HG03175 (cell line): ENCODE data around the gene LTN1.
"Not testable (repeated sequence)": the region's sequence is repeated elsewhere in the genome, so short reads cannot be mapped to it uniquely, and the experiment has no call there.

Experiments used
- ATAC-seq: cut with Tn5 transposase; IDR thresholded peaks from one replicate; pipeline ENCODE4 v1.9.1; 2021; ENCODE audit warnings: mild to moderate bottlenecking, moderate library complexity; ENCODE audit not compliant: unreplicated experiment

Gene LTN1

DNA sequence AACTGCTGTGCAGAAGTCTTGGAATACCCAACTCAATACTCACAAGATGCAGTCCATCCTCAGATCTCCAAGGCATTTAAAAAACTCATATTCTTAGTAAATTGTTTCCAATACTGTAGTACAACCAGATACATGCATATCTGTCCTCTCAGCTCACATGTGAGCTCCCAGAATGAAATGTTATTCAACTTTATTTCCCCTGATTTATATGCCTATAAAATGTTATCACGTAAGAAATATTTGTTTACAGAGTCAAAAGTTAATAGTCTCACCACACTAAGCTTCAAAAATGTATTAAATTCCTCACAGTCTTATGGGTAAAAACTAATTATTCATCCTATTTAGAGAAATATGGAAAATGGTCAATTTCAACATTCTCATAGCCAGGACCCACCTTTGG lies 56.6 kb downstream of the LTN1 start:
- ATAC-seq, result no peak

DNA sequence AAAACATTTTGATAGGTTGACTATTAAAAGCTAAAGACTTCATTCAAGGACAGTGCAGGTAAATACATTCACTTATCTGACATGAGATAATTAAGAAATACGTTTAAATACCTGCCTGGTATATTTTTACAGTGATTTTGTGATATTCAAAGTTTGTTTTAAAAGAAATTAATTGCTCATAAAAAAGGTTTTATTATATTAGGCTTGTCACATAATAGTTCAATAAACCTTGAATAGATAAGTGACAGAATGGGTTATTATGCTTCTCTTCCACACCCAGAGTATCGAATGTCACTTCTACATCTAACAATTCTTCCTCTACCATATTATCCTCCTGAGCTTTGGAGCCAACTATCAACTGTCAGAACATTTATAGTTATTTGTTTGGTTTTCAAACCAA lies 60.0 kb downstream of the LTN1 start:
- ATAC-seq, result no peak

DNA sequence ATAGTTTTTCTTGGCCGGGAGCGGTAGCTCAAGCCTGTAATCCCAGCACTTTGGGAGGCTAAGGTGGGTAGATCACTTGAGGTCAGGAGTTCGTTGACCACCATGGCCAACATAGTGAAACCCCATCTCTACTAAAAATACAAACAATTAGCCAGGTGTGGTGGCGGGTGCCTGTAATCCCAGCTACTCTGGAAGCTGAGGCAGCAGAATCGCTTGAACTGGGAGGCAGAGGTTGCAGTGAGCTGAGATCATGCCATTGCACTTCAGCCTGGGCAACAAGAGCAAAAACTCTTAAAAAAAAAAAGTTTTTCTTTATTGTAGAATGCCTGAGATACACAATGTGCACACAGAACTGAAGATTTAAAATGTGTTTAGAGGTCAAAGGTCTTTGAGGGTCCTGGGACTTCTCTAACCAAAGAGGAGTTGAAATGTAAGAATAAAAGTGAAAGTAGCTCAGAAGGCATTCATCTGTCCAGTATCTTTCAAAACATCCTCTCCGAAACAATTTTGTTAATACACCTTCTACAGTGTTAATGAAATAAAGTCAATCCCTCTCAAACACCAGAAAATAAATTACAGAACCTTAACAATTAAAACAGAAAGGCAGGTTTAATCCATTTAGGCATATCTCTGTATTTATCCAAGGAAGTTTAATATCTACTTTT lies 60.8 kb downstream of the LTN1 start:
- not testable (repeated sequence) for ATAC-seq

DNA sequence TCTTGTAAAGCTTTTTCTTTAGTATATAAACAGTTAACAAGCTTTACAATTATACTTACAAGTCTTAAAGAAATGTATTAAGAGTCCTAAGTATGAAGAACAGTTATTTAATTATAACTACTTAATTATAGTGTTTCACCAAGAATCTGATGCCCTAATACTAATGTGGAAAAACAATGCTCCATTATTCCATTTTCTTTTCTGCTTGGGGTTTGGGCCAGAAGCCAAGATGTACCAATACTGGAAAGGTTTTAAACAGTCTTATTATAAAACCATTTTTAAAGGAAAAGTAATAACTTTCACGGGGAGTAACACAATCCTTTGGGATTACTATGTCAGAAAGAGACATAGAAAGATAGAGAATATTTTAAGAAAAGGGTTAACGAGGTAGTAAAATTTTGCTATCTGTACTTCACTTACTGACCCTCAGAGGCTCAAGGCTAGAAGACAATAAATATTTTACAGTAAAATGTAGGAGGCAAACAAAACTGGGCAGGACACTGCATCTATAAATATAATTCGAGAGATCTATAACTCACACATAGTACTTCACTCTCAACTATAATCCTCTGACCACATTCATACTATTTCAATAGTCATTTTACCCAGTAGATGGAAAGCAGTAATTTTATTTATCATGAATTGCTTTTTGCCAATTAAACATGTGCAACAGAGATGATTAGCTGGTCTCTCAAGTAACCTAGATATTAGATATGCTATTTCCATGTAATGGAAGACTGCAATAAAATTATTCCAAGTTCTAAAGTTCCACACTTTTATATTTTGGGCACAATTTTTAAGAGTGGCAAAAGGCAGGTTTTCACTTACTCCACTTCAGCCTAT lies 63.9 kb downstream of the LTN1 start:
- ATAC-seq, result no peak

DNA sequence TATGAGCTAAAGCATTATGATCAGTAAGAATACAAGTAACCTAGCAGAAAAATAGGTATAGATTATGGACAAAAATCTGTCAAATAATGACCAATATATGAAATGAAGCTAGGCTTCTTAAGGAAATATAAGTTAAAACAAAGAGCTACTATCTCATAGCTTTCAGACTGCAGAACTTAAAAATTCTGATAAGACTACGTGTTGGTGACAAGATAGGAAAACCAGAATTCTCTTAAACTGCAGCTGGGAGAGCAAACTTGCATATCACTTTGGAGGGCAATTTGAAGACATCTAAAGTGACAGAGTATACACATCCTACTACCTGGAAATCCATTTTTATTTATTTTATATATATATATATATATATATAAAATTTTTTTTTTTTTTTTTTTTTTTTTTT lies 65.5 kb downstream of the LTN1 start:
- no peak for ATAC-seq

DNA sequence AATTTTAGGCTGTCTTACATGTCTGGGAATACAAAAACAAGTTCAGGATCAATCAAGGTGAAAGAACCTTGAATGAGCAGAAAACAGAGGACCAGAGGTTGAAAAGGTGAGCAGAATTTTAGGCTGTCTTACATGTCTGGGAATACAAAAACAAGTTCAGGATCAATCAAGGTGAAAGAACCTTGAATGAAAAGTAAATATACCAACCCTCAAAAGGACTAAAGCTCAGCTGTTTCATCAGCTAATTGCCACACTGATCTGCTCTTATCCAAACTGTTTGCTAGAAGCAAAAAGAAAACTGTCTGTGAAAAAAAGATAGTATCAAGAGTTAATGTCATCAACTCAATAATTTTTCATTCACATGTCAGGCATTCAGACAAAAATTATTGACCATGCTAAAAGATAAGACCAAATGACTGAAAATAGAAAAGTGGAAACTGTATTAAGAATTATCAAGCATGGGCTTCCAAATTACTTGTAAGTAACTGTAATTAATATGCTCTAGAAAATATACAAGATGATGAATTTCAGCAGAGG lies 69.2 kb downstream of the LTN1 start:
- ATAC-seq, result no peak

DNA sequence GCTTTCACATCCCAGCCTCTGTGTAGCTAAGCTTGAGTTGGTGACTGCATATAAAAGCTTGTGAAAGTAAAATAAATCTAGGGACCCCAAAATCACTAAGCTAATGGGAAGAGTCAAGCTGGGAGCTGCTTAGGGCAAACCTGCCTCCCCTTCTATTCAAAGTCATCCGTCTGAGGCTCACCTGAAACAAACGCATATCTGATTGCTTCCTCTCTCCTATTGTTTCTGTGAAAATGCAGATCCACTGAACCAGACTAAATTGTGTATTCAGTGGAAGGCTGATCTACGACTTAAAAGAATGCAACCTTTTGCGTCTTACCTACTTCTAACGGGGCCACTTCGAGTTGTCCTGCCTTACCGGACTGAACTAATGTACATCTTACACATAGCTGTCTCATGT lies 70.3 kb downstream of the LTN1 start:
- ATAC-seq, result no peak

DNA sequence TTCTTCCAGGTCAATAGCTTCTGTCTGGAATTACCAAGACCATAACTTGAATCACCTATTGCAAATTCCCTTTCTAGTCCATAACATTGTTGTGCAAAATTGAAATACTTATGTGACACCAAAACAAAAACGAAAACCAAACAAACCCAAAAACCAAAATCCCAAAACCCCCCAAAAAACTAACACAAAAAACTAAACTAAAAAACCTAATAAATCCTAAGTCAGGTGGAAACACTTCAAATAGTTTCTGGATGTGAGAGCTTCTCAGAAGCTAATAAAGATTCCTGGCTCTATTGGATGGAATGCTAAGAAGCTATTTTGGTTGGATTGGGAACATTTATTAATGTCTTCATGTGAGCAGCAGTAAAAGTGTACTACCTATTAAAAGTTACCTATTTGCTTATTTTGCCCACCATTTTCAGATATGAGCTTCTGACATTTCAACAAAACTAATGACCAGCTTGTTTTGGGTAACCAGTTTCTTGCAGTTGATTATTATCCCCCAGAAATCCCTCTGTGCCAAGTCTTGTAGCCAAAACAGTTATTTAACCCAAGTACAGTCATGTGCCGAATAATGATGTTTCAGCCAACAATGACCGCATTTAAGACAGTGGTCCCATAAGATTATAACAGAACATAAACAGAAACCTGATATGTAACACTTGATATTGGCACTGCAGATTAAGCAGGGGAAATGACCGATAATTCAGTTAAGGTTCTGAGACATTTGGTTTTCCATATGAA lies 76.4 kb downstream of the LTN1 start:
- no peak for ATAC-seq

DNA sequence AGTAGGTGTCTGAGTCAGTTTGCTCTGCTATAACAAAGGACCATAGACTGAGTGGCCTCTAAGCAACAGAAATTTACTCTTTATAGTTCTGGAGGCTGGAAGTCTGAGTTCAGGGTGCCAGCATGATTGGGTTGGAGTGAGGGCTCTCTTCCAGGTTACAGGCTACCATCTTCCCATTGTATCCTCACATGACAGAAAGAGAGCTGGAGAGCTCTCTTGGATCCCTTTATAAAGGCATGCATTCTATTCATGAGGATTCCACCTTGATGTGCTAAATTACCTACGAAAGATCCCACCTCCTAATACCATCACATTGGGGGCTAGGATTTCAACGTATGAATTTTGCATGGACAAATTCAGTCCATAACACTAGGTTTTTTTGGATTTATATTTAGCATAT lies 79.6 kb downstream of the LTN1 start:
- no peak for ATAC-seq

DNA sequence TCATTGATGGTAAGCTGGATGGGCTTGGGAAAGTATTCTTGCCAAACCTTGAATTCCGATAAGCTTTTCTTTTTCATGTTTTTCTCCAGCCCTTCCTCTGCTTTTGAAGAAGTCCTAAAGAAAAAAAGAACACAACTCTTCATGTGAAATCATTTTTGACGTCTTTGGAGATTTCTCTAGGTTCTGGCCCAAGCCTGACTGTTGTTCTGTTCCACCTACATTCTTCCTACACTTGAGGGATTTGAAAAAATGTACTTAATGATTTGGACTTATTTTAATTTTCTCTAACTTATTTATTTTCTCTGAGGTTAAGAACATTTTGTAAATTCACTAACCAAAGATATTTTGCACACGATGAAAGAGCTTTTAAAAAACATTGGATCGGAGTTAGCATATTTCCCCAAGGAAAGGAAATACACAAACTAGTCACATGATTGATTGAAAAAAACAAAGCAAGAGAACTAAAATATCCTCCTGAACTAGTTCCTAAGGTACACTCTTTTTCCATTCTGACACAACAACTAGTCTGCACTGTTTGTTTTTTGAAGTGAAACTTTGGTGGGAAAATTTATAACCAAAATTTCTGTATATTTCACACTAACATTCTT lies 82.3 kb downstream of the LTN1 start:
- ATAC-seq, result no peak

DNA sequence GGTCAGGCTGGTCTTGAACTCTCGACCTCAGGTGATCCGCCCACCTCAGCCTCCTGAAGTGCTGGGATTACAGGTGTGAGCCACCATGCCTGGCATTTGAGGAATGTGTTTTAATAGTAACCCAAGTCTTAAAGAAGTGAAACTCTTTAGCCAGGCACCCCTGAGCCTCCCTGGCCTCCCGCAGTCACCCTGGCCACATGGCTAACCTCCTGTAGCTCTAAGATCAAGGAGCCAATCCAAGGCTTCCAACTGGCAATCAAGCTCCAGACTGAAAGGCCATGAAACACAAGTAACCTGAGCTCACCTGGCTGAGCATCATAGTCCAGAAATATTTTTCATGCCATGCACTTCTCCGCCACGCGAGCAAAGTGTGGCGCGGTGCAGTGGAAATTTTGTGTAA lies 84.3 kb downstream of the LTN1 start:
- ATAC-seq, result no peak

DNA sequence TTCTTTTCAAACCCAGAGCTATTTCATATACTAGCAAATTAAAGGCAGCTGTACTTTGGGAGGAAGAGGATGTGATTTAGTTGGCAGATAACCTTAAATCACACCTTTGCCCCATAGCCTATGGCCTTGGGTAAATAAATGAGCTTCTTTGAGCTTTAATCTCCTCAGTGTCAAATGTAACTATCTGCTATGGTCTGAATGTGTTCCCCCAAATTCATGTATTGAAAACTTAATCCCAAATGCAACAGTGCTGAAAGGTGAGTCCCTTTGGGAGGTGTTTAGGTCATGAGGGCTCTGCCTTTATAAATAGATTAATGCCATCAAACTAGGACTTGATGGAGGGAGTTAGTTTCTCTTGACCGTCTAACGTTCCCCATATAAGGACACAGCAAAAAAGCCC lies 85.8 kb downstream of the LTN1 start:
- ATAC-seq, result no peak

DNA sequence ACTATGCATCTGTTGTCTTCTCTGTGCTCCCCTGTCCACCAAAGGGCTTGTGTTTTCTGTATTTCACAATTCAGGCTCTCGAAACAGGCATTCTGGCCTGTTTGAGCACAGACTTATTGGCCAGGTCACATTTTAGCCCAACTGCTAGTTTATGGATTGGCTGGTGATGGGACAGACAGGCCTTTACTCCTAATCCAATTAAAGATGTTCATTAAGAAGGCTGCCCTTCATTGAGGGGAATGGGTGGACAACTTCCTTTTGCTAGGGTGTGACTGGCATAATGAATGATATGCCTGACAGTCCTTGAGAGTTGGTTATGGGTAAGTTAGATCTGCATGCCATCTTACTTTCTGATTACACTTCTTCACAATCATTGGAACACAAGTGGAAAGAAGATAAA lies 86.4 kb downstream of the LTN1 start:
- no peak for ATAC-seq

DNA sequence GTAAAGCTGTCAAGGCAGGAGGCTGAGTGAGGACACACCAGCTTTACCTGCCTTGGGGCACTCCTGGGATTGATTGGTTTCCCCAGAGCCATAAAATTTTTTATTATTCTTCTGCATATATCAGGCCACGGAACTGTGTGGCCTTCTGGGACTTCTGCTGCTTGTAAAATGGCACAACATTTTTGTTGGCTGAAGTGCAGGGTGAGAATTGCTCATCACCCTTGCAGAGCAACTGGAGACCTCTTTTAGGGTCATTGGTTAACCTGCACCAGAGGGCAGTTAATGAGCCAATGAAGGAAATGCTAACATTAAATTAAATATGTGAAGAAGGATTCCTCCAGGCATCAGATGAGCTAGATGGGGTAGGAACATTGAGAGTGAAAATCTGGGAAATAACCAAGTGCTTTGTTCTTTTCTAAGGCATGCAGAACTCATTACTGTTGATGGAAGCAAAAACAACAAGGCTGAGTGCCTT lies 87.7 kb downstream of the LTN1 start:
- no peak for ATAC-seq

DNA sequence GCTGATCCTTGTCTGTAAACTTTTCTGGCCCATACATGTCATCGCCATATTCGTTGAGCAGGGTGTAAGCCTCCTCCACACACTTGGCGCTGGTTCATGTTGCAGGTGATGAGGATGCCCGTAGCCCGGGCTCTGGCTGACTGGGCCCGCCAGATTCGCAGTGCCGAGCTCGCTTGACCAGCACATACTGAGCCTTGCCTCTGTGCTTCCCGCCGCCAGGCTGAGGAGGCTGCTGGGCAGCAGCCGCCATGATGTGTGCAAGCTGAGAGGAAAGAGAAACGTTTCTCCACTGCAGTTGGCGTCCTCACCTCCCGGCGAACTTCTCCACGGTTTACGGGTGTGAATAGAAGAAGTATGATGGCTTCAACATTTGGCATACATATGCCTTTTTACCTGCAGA lies 89.2 kb downstream of the LTN1 start:
- ATAC-seq, result no peak

DNA sequence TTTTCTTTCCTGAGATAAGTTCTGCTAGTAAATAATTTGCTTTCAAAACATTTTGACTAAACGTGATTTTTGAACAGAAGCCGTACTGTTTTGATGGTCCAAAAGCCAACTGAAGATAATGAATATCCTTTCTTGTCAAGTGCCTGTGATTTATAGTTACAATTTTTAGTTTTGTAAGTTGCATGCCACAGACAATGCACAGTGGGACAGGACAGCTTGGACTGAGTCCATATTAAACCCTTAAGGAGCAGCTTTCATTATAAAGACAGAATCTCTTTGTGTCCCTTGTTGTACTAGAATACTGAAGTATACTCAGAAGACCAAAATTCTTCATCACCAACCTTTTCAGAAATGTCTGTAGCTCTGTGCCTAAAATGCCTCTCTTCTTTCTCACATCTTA lies 92.2 kb downstream of the LTN1 start:
- no peak for ATAC-seq

DNA sequence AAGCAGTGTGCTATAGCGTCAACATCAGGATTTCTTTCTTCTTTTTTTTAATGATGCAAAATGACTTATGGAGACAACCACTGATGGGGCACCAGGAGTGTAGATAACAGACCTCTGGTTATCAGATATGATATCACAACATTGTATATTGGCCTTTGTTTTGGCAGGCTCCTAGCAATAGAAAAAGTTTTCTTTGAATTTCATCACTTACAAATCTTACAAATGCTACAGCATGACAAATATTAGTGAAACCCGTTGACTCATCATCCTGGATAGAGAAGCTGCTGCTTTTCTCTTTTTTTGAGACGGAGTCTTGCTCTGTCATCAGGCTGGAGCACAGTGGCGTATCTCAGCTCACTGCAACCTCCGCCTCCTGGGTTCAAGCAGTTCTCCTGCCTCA lies 92.9 kb downstream of the LTN1 start:
- no peak for ATAC-seq

DNA sequence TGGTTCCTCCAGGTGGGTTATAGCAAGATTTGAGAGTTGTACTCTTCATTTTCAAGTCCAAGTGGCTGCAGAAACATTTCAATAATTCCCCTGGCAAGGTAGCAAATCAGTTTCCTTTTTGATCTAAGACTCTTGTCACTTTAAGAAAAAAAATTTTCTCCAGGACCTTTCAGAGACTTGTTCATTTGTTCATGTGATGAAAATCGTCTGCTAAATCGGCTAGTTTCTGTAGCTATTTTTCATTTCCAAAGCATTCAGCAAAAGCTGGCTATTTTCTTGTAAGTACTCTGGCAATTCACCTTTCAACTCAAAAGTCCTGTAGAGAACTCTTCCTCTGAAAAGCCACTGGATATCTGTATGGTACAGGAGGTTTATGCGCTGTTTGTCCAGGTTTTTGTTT lies 93.5 kb downstream of the LTN1 start:
- ATAC-seq, result no peak

DNA sequence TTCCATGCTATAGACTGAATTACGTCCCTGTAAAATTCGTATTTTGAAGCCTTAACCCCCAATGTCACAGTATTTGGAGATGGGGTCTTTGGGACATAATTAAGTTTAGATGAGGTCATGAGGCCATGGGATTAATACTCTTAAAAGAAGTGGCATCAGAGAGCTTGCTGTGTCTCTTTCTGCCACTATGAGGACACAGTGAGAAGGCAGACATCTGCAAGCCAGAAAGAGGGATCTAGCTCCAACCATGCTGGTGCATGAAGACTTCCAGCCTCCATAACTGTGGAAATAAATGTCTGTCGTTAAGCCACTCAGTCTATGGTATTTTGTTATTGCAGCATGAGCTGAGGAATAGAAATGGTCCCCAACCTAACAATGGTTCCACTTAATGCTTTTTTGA lies 99.0 kb downstream of the LTN1 start:
- ATAC-seq, result no peak

DNA sequence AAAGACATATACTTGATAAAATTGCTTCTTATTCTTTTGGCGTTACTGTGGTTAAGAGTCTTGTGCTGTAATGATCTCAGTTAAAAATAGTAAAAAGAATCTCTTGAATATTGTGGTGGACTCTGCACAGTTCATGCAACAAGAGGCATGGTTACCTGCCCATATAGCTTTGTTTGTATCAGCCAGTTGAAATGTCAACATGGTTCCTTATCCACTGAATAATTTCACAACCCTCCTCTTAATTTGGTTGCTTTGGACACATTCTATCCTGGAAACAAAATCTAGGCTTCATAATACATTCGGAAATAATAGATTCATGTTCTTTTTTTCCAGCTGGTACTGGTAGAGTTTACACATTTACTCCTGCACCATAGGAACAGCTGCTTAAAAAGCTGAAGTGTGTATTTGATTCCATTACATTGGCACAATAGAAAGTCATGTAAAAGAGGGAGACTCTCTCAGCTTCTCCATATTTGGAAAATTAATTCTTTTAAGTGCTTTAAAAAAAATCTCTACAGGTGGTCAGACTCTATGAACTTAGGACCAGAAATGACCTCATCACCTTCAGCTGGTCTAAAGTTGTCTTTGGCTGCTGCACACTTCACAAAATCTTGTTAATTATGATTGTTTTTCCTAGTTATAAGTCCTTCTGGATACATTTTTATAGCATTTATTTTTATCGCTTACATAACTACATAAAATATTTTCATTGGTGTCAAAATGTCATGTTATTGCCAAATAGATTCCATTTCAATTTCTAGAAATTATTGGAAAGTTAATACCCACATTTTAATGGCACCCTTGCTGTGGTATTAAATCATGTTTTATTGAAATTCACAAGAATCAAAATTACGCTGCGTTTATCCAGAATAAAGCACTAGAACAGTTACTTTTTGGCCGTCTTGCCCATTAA lies 100.2 kb downstream of the LTN1 start:
- ATAC-seq, result no peak
